OCI-LY3 (cell line): ENCODE results near the gene TMPO.

Source experiments
- CTCF ChIP-seq: fragments of 200-600, 300-600 bp; sonication (generic); IDR thresholded peaks from 2 replicates; pipeline ENCODE4 v1.5.1; 2014; ENCODE audit warnings: antibody characterized with exemption, low read length, low read depth
- EZH2phosphoT487 ChIP-seq: fragments of 200-600 bp; shearing (Covaris generic); IDR thresholded peaks from 2 replicates; pipeline ENCODE4 v1.6.1; 2018; ENCODE audit warnings: antibody characterized with exemption, mixed run types, low read depth

- TF ChIP-seq CTCF (no peak), EZH2phosphoT487 (no peak)
Measured at GRCh38 chr12:98551787-98552186, 36.4 kb downstream of the TMPO start.
